Measurements from ENCODE around the gene CPN1.

- TF ChIP-seq CTCF (IDR thresholded peaks at IDR 0.05) (no peak), POLR2A (IDR thresholded peaks at IDR 0.05) (no peak)
Measured at GRCh38 chr10:100033766-100034418, 47.8 kb downstream of the CPN1 start.

All from thyroid gland (tissue), 4 donors.